Tibial nerve (tissue), 3 donors: ENCODE results near the gene ZNF611.

Experiments
- CTCF ChIP-seq, 5 experiments: fragments of 200-600 bp in 3 of 5; fragments of 450-650 bp in 2 of 5; sonication (generic) in 3 of 5; IDR thresholded peaks; one replicate each; pipeline ENCODE4 v1.5.1; 2016 to 2019; ENCODE audit warnings: antibody characterized with exemption in 5 of 5, mild to moderate bottlenecking in 3 of 5, moderate library complexity in 2 of 5
- POLR2A ChIP-seq, 2 donors: fragments of 450-650 bp; IDR thresholded peaks; one replicate each; pipeline ENCODE4 v1.6.1; 2017; ENCODE audit warnings: antibody characterized with exemption in 2 of 2, mild to moderate bottlenecking in 2 of 2, moderate library complexity in 2 of 2

- TF ChIP-seq CTCF (IDR thresholded peaks at IDR 0.05) (no peak), POLR2A (IDR thresholded peaks at IDR 0.05) (no peak)
Measured at GRCh38 chr19:52667972-52668371, 66.9 kb downstream of the ZNF611 start.
